ENCODE measurements around the gene VIPR2. TPM values are rescaled to one million over a fixed set of nuclear protein-coding genes. Genes with fewer than 3 reads are reported as not detected.

Gene VIPR2
- polyA plus RNA-seq, 1 donor from 2014 or later = 0.51 TPM

DNA sequence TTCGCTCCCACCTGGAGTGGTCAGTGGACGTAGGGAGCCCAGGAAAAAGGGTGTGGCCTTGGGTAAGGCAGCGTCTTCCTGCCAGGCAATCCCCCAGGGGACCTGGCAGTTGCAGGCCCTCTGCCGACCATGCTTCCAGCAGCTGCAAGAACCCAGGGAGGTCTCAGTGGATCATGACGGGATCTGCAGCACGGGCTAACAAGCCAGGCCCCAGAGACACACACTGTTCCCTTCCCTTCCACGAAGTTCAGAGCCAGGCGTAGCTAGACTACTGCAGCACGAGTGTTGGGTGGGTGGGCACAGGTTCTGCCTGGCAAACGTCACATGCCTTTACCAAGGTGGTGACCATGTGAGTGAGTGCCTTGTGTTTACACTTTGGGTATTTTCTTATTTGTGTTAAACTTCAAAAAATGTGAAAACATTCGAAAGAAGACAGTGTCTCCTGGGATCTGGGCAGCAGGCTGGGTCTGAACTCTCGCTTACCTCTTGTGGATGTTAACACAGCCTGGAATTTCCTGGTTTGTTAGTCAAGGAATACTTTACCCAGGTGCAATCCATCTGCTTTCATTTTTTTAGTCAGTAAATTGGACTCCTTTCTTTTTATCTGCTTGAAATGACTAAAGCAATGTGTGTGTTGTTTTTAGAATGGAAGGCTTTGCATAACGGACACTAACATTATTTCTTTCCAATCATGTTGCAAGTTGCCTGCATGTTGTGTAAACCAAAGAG lies 48.2 kb upstream of the VIPR2 start:
- H4K20me1 ChIP-seq (ENCODE audit: insufficient read depth) = no peaks in the 10 kb centered on the region
- H3F3A ChIP-seq (ENCODE audit: insufficient read depth, low read length, poor library complexity, severe bottlenecking) = no peaks in the 10 kb centered on the region
- no peak overlapping the region for H3K9ac ChIP-seq (ENCODE audit: low read length)
- no peaks in the 10 kb centered on the region for H3K9me2 ChIP-seq (ENCODE audit: insufficient read depth, low read length)
- H3K36me3 ChIP-seq (ENCODE audit: insufficient read depth, low read length) = no peaks in the 10 kb centered on the region
- H3K79me2 ChIP-seq (replicated peaks; ENCODE audit: insufficient read depth, low read length) = no peaks in the 10 kb centered on the region
- H3K27me3 ChIP-seq (ENCODE audit: insufficient read depth, low read depth, low read length) = no peaks in the 10 kb centered on the region
- no peak for TF ChIP-seq TAF1 (IDR thresholded peaks at IDR 0.05; ENCODE audit: low read depth)
- no peak for TF ChIP-seq MXI1 (conservative IDR thresholded peaks at IDR 0.05; ENCODE audit: poor library complexity, severe bottlenecking)
- TF ChIP-seq RAD21 (conservative IDR thresholded peaks at IDR 0.05) = no peak
- TF ChIP-seq, protein P1, sequence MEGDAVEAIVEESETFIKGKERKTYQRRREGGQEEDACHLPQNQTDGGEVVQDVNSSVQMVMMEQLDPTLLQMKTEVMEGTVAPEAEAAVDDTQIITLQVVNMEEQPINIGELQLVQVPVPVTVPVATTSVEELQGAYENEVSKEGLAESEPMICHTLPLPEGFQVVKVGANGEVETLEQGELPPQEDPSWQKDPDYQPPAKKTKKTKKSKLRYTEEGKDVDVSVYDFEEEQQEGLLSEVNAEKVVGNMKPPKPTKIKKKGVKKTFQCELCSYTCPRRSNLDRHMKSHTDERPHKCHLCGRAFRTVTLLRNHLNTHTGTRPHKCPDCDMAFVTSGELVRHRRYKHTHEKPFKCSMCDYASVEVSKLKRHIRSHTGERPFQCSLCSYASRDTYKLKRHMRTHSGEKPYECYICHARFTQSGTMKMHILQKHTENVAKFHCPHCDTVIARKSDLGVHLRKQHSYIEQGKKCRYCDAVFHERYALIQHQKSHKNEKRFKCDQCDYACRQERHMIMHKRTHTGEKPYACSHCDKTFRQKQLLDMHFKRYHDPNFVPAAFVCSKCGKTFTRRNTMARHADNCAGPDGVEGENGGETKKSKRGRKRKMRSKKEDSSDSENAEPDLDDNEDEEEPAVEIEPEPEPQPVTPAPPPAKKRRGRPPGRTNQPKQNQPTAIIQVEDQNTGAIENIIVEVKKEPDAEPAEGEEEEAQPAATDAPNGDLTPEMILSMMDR (IDR thresholded peaks at IDR 0.05; ENCODE audit: poor library complexity, severe bottlenecking) = no peak
- no peak for TF ChIP-seq SMC3 (conservative IDR thresholded peaks at IDR 0.05; ENCODE audit: poor library complexity)
- no peak overlapping the region for H3K4me2 ChIP-seq (ENCODE audit: low read length)
- H2AFZ ChIP-seq (ENCODE audit: low read depth, low read length) = no peak overlapping the region
- H3K4me3 ChIP-seq (ENCODE audit: low read length) = no peak overlapping the region
- H3K27ac ChIP-seq (ENCODE audit: low read length) = no peak overlapping the region
- no peaks in the 10 kb centered on the region for H3K9me3 ChIP-seq (ENCODE audit: low read length)

DNA sequence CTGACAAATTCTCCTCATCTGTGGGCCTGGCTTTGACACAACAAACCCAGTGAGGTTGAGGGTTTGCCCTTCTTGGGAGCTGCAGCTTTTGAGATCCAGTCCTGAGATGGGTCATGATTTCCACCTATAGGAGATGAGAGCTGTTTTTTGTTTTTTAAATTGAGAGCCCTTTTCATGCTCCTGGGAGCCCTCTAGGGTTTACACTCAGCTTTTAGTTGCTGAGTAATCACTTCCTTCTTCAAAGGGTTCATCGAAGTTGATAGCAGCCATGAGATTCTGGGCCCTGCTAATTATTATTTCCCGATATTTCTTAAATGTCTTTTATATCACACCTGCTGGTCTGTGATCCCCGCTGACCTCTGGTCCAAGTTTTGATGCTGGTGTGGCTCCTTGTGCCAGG lies 47.3 kb upstream of the VIPR2 start:
- Histone ChIP-seq H3K9me2 (ENCODE audit: insufficient read depth, low read length) (no peaks in the 10 kb centered on the region), H3K36me3 (ENCODE audit: insufficient read depth, low read length) (no peaks in the 10 kb centered on the region), H3K27ac (ENCODE audit: low read length) (no peak overlapping the region), H2AFZ (ENCODE audit: low read depth, low read length) (no peak overlapping the region), H4K20me1 (ENCODE audit: insufficient read depth) (no peaks in the 10 kb centered on the region), H3K4me2 (ENCODE audit: low read length) (no peak overlapping the region), H3K9me3 (ENCODE audit: low read length) (no peaks in the 10 kb centered on the region), H3K79me2 (replicated peaks; ENCODE audit: insufficient read depth, low read length) (no peaks in the 10 kb centered on the region), H3F3A (ENCODE audit: insufficient read depth, low read length, poor library complexity, severe bottlenecking) (no peaks in the 10 kb centered on the region), H3K27me3 (ENCODE audit: insufficient read depth, low read depth, low read length) (no peaks in the 10 kb centered on the region), H3K9ac (ENCODE audit: low read length) (no peak overlapping the region), H3K4me3 (ENCODE audit: low read length) (no peak overlapping the region)
- TF ChIP-seq POLR2AphosphoS5 (IDR thresholded peaks at IDR 0.05) = no peak

- H3K27me3 ChIP-seq (ENCODE audit: insufficient read depth, low read depth, low read length) = no peaks in the 10 kb centered on the region
- no peaks in the 10 kb centered on the region for H3F3A ChIP-seq (ENCODE audit: insufficient read depth, low read length, poor library complexity, severe bottlenecking)
- H4K20me1 ChIP-seq (ENCODE audit: insufficient read depth) = no peaks in the 10 kb centered on the region
- H3K79me2 ChIP-seq (replicated peaks; ENCODE audit: insufficient read depth, low read length) = no peaks in the 10 kb centered on the region
- no peak overlapping the region for H3K27ac ChIP-seq (ENCODE audit: low read length)
- no peak overlapping the region for H3K9ac ChIP-seq (ENCODE audit: low read length)
- H3K4me2 ChIP-seq (ENCODE audit: low read length) = no peak overlapping the region
- H3K4me3 ChIP-seq (ENCODE audit: low read length) = no peak overlapping the region
- no peaks in the 10 kb centered on the region for H3K9me2 ChIP-seq (ENCODE audit: insufficient read depth, low read length)
- no peak overlapping the region for H2AFZ ChIP-seq (ENCODE audit: low read depth, low read length)
- H3K36me3 ChIP-seq (ENCODE audit: insufficient read depth, low read length) = no peaks in the 10 kb centered on the region
- TF ChIP-seq RAD21 (conservative IDR thresholded peaks at IDR 0.05) (no peak), TAF1 (IDR thresholded peaks at IDR 0.05; ENCODE audit: low read depth) (no peak), MXI1 (conservative IDR thresholded peaks at IDR 0.05; ENCODE audit: poor library complexity, severe bottlenecking) (no peak), EZH2 (IDR thresholded peaks at IDR 0.05; ENCODE audit: borderline replicate concordance, insufficient read depth, low read length, poor library complexity, severe bottlenecking) (no peak), SMC3 (conservative IDR thresholded peaks at IDR 0.05; ENCODE audit: poor library complexity) (no peak)
- TF ChIP-seq, protein P1 (IDR thresholded peaks at IDR 0.05; ENCODE audit: poor library complexity, severe bottlenecking) = no peak
- TF ChIP-seq, protein P2, sequence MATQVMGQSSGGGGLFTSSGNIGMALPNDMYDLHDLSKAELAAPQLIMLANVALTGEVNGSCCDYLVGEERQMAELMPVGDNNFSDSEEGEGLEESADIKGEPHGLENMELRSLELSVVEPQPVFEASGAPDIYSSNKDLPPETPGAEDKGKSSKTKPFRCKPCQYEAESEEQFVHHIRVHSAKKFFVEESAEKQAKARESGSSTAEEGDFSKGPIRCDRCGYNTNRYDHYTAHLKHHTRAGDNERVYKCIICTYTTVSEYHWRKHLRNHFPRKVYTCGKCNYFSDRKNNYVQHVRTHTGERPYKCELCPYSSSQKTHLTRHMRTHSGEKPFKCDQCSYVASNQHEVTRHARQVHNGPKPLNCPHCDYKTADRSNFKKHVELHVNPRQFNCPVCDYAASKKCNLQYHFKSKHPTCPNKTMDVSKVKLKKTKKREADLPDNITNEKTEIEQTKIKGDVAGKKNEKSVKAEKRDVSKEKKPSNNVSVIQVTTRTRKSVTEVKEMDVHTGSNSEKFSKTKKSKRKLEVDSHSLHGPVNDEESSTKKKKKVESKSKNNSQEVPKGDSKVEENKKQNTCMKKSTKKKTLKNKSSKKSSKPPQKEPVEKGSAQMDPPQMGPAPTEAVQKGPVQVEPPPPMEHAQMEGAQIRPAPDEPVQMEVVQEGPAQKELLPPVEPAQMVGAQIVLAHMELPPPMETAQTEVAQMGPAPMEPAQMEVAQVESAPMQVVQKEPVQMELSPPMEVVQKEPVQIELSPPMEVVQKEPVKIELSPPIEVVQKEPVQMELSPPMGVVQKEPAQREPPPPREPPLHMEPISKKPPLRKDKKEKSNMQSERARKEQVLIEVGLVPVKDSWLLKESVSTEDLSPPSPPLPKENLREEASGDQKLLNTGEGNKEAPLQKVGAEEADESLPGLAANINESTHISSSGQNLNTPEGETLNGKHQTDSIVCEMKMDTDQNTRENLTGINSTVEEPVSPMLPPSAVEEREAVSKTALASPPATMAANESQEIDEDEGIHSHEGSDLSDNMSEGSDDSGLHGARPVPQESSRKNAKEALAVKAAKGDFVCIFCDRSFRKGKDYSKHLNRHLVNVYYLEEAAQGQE (IDR thresholded peaks at IDR 0.05; ENCODE audit: borderline replicate concordance) = no peak
- no peaks in the 10 kb centered on the region for H3K9me3 ChIP-seq (ENCODE audit: low read length)
These were observed 46.6 kb upstream of the VIPR2 start for GRCh38 chr7:159191236-159191635.

All from neural cell (in vitro differentiated cells).